NCI-H2171 (cell line): ENCODE results near the gene SRPK2.
"Not testable (repeated sequence)": the region's sequence is repeated elsewhere in the genome, so short reads cannot be mapped to it uniquely, and the experiment has no call there.

Experiments
- DNase-seq: peaks from one replicate; lab custom pipeline; 2025; lab: John Stamatoyannopoulos, UW

SRPK2 gene

DNA sequence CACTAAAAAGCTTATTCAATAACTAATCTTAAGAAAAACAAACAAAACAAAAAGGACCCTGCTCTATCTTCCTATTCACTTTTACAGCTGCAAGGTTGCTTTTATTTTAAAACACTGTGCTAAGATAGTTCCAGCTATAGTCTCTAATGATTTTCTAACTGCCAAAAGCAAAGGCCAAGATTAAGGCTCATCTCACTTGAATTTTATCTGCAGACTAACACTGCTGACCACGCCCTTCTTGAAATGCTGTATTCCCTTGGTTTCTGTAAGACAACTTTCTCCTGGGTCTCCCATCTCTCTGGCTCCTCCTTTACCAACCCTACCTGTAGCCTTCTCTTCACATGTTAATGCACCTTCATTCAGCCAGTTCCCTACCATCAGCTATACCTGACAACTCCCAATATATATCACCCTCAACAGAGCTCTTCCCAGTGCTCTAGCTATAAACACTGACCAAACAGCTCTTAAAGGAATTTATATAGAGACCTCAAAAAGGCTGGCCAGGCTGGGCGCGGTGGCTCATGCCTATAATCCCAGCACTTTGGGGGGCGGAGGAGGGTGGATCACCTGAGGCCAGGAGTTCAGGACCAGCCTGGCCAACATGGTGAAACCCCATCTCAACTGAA, 11.7 kb downstream of the SRPK2 start:
- no peak for DNase-seq

DNA sequence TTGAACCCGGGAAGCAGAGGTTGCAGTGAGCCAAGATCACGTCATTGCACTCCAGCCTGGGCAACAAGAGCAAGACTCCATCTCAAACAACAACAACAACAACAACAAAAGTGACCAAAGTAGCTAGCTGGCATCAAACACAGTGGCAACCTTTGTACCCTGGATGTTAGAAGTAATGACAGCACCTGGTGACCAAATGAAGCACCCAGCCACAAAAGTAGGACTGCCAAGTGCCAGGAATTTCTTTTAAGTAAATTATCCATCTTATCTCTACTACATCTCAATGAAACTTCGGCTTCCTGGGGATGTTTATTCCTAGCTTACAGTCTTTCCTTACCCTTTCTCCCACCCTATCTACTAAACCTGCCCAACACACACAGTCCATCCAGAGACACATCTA, 18.8 kb downstream of the SRPK2 start:
- no peak for DNase-seq

DNA sequence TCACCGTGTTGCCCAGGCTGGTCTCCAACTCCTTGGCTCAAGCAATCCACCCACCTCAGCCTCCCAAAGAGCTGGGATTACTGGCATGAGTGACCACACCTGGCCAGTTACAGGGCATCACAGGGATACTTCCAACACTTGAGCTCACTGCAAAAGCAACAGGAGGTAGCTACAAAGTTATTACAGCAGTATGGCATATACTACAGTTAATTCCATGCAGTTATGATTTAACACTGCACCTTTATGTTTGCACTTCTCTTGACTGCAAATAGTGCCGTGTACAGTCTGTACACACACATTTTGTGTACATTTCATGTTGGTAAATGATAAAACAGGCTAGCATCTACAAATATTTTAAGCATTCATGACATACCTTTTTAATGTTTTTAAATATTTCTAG, 21.3 kb downstream of the SRPK2 start:
- DNase-seq, result no peak

DNA sequence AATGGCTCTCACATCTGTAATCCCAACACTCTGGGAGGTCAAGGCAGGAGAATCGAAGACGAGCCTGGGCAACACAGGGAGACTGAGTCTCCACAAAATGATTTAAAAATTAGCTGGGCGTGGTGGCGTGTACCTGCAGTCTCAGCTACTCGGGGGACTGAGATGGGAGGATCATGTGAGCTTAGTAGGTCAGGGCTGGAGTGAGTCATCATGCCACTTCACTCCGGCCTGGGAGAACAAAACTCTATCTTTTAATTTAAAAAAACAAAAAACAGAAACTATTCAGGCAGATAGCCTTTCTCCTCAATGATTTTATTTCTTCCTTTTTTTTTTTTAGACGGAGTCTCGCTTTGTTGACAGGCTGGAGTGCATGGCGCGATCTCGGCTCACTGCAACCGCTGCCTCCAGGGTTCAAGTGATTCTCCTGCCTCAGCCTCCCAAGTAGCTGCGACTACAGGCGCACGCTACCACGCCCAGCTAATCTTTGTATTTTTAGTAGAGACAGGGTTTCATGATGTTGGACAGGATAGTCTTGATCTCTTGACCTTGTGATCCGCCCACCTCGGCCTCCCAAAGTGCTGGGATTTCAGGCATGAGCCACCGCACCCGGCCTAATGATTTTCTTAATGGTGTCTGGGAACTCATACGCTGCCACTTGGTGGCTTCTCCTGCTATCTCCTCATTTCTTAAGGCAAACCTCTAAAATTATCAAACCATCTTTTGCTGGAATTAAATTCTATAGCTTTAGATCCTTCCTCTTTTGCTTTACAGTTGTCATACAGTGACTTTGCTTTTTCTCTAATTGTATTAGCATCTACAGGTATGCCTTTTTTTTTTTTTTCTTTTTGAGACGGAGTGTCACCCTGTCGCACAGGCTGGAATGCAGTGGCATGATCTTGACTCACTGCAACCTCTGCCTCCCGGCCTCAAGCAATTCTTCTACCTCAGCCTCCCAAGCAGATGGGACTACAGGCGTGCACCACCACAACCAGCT, 22.9 kb downstream of the SRPK2 start:
- no peak for DNase-seq

DNA sequence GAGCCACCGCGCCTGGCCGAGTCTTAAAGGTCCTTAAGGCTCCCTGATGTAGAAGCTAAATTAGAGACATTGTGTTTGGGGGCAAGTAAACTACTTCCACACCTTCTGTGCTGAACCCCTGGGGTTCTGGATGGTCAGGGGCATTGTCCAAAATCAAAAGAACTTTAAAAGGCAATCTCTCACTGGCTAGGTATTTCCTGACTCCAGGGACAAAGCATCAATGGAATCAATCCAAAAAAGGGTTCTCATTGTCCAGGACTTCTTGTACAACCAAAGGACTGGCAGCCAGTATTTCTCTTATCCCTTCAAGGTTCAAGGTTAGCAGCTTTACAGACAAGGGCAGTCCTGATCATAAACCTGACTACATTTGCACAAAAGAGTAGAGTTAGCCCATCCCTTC, 24.0 kb downstream of the SRPK2 start:
- no peak for DNase-seq

DNA sequence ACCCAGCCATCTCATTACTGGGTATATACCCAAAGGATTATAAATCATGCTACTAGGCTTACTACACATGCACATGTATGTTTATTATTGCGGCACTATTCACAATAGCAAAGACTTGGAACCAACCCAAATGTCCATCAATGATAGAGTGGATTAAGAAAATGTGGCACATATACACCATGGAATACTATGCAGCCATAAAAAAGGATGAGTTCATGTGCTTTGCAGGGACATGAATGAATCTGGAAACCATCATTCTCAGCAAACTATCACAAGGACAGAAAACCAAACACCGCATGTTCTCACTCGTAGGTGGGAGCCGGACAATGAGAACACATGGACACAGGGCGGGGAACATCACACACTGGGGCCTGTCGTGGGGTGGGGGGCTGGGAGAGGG, 25.1 kb downstream of the SRPK2 start:
- DNase-seq, result not testable (repeated sequence)

DNA sequence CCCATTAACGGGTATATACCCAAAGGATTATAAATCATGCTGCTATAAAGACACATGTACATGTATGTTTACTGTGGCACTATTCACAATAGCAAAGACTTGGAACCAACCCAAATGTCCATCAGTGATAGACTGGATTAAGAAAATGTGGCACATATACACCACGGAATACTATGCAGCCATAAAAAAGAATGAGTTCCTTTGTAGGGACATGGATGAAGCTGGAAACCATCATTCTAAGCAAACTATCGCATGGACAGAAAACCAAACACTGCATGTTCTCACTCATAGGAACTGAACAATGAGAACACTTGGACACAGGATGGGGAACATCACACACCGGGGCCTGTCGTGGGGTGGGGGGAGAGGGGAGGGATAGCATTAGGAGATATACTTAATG, 26.0 kb downstream of the SRPK2 start:
- DNase-seq, result not testable (repeated sequence)

DNA sequence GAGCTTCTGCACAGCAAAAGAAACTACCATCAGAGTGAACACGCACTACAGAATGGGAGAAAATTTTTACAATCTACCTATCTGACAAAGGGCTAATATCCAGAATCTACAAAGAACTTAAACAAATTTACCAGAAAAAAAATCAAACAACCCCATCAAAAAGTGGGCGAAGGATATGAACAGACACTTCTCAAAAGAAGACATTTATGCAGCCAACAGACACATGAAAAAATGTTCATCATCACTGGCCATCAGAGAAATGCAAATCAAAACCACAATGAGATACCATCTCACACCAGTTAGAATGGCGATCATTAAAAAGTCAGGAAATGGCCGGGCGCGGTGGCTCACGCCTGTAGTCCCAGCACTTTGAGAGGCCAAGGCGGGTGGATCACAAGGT, 26.7 kb downstream of the SRPK2 start:
- not testable (repeated sequence) for DNase-seq

DNA sequence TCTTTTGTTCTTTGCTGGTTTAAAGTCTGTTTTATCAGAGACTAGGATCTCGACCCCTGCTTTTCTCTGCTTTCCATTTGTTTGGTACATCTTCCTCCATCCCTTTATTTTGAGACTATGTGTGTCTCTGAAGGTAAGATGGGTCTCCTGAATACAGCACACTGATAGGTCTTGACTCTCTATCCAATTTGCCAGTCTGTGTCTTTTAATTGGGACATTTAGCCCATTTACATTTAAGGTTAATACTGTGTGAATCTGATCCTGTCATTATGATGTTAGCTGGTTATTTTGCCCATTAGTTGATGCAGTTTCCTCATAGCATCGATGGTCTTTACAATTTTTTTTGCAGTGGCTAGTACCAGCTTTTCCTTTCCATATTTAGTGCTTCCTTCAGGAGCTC, 28.6 kb downstream of the SRPK2 start:
- DNase-seq, result not testable (repeated sequence)

DNA sequence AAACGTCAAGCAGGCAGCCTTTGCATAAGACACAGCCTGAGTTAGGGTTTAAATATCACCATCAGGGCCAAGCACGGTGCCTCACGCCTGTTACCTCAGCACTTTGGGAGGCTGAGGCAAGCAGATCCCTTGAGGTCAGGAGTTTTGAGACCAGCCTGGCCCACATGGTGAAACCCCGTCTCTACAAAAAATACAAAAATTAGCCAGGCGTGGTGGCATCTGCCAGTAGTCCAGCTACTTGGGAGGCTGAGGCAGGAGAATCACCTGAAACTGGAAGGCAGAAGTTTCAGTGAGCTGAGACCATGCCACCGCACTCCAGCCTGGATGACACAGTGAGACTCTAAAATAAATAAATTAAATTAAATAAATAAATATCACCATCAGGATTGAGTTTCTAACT, 33.0 kb downstream of the SRPK2 start:
- DNase-seq, result no peak

DNA sequence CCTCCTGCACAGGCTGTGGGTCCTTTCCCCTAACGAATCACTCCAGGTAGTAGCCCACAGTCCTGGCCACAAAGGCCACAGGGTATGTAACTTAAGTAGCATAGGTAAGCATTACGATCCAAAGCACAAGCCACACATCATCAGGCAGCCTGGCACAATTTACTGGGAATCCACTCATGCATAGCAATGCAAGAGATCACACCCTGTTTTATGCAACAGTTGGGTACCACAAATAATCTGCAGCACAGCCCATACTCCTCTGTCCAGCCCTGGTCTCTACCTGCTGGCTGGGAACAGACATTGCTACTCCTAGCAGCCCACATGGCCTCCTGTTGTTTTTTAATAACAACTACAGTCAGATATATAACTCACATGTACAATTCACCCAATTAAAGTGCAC, 34.3 kb downstream of the SRPK2 start:
- no peak for DNase-seq

DNA sequence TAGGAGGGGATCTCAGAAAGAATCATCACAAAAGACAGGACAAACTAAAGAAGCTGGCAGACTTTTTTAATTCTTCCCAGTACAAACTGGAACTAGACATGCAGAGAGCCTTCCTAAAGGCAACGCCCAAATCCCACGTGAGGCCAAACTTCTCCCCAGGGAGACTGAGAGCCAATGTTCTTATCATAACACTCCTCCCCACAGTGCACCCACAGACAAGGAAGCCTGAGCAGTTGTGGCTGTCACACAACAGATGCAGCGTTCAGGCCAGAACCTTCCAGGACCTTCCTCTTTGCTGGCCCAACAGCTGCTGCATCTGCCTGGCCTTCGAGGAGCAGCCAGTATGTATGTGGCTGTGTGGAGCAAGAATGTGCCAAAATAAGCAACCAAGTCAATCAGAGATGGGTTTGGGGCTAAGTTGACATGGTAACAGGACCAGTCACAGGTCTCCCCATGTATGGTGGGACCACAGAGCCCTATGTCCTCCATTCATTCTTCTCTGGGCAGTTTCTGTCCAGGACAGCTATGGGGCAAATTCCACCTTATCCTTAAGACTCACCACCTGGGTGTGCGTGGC, 34.9 kb downstream of the SRPK2 start:
- no peak for DNase-seq

DNA sequence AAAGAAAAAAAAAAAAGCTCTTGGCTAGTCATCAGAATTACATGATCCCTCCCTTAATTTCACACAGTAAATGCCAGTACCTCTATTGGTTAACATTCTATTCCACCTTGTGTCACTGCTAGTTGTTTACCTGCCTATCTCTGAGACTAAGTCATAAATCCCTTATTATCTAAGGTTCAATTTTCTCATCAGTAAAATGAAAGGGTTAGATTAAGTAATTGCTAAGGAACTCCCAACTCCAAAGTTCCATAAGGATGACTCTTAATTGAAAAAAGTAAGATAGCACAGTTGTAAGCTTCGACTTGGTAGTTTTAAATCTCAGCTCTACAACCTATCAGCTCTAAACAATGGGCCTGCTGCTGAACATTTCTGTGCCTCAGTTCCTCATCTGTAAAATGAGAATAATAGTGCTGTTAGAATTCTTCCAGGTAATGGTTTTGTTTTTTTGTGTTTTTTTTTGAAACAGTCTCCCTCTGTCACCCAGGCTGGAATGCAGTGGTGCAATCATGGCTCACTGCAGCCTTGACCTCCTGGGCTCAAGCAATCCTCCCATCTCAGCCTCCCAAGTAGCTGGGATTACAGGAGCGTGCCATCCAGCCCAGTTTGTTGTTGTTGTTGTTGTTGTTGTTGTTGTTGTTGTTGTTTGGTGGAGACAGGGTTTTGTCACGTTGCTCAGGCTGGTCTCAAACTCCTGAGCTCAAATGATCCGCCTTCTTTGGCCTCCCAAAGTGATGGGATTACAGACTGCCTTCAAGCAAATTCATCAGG, 35.6 kb downstream of the SRPK2 start:
- no peak for DNase-seq

DNA sequence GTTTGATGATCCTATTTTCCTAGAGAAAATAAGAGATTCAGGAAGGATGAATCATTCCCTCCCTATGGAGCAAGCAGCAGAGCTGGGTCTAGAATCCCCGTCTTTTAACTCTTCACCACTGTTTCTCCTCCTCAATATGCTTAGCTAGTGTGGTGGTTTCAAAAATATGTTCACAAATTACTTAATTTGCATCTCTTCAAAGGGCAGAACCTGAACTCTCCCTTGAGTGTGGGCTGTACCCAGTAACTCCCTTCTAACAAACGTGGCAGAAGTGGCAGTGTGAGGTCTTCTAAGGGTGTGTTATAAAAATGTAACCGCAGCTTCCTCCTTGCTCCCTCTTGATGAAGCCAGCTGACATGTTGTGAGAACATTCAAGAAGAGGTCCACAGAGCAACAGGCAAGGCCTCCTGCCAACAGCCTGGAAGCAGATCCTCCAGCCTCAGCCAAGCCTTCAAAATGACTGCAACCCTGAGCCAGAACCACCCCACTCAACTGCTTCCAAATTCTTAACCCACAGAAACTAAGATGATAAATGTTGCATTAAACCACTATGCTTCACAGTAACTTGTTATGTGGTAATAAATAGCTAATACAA, 36.6 kb downstream of the SRPK2 start:
- no peak for DNase-seq

DNA sequence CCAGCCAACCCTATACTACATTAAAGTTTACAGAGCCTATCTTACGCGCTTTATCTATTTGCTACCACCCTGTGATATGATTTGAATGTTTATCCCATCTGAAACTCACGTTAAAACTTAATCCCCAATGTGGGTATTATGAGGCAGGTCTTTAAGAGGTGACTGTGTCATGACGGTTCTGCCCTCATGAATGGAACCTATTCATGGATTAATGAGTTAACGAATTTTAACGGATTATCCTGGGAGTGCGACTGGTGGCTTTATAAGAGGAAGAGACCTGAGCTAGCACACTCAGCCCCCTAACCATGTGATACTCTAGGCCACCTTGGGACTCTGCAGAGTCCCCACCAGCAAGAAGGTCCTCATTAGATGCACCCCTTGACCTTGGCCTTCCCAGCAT, 37.8 kb downstream of the SRPK2 start:
- DNase-seq, result no peak

DNA sequence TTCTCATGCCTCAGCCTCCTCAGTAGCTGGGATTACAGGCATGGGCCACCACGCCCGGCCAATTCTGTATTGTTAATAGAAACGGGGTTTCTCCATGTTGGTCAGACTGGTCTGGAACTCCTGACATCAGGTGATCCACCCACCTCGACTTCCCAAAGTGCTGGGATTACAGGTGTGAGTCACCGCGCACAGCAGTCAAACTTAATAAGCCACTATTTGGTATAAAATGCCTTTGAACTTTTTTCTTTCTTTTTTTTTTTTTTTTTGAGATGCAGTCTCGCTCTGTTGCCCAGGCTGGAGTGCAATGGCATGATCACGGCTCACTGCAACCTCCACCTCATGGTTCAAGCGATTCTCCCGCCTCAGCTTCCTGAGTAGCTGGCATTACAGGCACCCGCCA, 40.5 kb downstream of the SRPK2 start:
- not testable (repeated sequence) for DNase-seq

DNA sequence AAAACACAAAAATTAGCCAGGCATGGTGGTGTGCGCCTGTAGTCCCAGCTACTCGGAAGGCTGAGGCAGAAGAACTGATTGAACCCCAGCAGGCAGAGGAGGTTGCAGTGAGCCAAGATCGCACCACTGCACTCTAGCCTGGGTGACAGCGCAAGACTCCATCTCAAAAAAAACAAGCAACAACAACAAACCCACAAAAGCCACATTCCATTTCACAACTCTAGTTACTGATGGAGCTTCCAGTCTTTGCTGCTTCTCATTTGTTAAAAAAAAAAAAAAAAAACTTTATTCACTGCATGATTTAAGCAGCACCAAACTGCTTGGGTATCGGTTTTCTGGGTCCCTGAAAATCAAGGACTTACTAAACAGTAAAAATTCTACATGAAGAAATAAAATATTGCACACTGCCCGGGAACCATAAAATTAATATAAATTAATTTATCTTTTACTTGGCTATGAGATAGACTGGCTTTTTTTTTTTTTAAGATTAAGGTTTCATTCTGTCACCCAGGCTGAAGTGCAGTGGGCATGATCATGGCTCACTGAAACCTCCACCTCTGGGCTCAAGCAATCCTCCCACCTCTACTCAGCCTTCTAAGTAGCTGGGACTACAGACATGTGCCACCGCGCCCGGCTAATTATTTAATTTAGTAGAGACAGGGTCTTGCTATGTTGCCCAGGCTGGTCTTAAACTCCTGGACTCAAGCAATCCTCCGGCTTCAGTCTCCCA, 42.0 kb downstream of the SRPK2 start:
- DNase-seq, result no peak

DNA sequence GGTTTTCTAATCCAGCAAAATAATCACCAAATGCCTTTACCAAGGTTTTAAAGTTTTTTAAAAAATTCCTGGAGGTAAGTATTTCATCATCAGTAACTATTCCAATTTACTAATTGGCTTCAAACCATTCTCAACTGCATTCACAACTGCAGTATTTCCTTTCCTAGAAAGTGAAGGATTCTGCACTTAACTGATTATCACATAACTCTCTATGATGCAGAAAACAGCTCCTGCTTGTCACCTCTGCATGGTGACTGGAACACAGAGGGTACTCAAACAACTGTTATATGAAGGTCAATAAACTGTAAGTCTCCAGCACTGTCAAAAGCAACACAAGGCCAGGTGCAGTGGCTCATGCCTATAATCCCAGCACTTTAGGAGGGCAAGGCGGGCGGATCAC, 42.6 kb downstream of the SRPK2 start:
- no peak for DNase-seq

DNA sequence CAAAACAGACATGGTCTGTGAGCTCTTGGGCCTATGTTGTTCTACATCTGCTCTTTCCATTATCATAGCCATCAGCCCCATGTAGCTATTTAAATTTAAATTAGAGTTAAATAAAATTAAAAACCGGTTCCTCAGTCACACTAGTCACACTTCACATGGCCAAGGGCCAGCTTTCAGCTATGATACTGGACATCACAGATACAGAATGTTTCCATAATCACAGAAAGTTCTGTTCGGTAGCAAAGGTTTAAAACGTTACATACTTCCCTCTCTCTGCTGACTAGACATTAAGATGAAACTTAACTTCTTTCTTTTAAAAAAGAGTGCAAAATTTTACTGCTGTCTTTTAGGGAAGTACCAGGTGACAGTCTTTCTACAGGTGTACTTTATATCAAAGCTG, 43.0 kb downstream of the SRPK2 start:
- no peak for DNase-seq

DNA sequence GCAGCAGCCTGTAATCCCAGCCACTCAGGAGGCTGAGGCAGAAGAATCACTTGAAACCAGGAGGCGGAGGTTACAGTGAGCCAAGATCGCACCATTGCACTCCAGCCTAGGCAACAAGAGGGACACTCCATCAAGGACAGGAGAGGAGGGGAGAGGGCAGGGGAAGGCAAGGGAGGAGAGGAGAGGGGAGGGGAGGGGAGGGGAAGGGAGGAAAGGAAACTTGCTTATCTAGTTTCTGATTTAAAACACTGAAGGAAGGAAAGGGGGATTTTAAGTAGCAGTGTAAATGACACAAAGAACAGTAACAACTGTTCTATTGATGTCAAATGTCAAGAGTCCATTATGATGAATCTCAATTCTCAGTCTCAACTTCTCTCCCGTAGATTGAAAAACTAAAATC, 43.7 kb downstream of the SRPK2 start:
- no peak for DNase-seq
